HG03196 (cell line): ENCODE results near the gene FSD2.
"Not testable (repeated sequence)": the region's sequence is repeated elsewhere in the genome, so short reads cannot be mapped to it uniquely, and the experiment has no call there.

Experiments
- ATAC-seq: cut with Tn5 transposase; IDR thresholded peaks from one replicate; pipeline ENCODE4 v1.9.1; 2021; ENCODE audit not compliant: unreplicated experiment

The FSD2 gene

GRCh38 chr15:82830427-82831173, 24.7 kb upstream of the FSD2 start:
- no peak for ATAC-seq

DNA sequence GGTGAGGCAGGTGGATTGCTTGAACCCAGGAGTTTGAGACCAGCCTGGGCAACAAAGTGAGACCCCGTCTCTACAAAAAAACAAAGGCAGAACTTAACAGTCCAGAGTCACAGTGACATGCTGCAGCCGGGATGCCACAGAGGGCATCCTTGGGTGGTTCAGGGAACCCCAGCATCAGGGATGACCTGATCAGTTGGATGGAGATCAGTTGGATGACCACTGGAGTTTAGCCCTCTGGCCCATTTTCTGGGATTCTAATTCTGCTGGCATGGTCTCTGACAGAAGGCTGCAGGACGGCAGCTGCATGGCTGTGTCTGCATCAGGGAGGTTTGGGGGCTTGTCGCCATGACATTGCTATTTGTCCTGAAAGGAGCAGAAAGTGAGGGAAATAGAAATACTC, 23.4 kb upstream of the FSD2 start:
- no peak for ATAC-seq

DNA sequence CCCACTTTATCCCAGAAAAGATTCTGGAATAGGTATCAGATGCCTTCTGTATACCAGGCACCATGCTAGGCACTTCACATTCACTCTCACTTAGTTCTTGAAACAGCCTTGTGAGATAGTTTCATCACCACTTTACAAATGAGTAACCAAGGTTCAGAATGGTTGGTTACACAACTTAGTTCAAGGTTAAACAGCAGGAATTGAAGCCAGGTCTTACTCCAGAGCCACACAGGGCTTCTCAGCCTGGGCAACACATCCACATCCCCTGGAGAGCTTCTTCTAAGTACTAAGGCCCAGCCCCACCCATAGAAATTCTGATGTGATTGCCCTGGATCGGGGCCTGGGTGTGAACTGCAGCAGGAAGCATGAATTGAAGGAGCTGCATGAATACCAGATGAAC, 22.2 kb upstream of the FSD2 start:
- no peak for ATAC-seq

DNA sequence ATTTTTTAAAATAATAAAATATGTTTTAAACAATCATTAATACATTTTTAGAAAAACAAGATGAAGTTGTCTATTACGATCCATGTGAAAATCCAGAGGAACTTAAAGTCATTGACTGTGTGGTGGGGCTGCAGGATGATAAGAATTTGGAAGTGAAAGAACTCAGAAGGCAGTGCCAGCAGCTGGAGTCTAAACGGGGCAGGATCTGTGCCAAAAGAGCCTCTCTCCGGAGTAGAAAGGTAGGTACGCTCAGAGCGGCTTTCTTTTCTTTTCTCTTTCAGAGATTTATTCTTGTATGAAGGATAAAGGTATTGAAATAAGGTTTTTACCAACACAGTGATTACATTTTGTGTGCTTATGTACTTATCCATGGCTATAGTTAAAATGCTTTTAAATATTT, 17.2 kb upstream of the FSD2 start:
- ATAC-seq: no peak

DNA sequence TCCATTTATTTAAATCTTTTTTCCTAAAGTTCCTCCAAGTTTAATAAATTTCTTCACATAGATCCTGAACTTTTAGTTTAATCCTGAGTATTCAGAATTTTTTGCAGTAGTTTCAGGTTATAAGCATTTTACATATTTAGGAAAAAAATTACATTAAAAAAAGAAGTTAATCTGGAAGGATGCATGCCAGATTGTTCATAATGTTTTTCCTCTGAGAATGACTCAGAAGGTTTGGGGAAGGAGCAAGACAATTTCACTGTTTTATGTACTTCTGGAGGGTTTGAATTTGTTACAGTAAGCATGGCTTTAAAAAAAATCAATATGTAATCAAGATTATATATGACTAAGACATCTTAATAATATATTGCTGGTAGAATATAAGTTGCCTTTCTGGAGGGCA, 16.0 kb upstream of the FSD2 start:
- ATAC-seq: not testable (repeated sequence)

DNA sequence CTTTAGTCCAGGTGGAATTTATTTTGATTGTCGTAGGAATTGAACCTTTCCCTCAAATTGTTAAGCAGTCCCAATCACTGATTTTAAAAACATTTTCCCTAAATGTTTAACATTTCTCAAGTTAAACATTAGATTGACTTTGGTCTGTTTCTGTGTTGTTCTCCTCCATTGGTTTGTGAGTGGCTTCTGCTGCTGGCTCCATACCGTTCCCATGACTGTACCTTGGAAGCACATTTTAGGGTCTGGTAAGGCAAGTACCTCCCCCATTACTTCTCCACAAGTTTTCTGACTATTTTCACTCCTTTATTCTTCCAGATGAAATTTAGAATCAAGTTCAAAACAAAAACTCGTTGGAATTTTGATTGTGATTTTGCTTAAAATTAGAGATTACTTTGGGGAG, 15.5 kb upstream of the FSD2 start:
- ATAC-seq: not testable (repeated sequence)

DNA sequence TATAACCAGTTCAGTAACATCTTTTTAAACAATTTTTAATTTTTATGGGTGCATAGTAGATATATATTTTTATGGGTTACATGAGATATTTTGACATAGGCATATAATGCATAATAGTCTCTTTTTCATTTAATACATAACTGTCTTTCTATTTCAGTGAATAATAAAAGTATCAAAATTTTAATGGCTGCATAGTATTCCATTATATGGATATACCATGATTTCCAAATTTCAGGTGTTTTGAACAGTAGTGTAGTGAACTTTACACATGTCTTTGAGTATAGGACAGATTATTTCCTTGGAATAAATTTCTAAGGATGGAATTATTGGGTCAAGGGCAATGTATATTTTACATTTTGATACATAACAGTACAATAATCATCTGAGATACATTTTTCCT, 14.3 kb upstream of the FSD2 start:
- ATAC-seq: no peak

GRCh38 chr15:82812994-82813393, 7.1 kb upstream of the FSD2 start:
- ATAC-seq: no peak

DNA sequence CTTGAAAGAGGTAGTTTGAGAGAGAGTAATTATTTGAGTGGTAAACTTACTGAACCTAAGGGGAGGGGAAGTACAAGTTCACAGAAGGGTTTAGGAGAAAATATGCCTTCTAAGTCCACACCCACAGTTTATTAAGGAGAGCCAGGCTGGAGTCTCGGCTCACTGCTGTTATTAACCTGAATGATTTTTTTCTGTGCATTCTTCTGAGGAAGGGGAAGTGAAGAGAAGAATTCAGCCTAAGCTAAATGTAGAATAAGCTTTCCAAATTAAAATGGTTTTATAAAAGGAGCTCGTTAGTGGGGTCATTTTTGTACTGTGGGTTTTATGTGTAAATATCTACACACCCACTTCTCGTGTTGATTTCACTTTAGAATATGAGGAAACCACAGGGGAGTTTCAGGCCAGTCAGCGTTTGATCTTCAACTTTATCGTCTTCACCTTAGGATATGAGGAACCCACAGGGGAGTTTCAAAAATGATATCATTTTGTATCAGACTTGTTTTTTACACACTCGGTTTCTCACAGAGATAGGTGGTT, 5.1 kb upstream of the FSD2 start:
- no peak for ATAC-seq

DNA sequence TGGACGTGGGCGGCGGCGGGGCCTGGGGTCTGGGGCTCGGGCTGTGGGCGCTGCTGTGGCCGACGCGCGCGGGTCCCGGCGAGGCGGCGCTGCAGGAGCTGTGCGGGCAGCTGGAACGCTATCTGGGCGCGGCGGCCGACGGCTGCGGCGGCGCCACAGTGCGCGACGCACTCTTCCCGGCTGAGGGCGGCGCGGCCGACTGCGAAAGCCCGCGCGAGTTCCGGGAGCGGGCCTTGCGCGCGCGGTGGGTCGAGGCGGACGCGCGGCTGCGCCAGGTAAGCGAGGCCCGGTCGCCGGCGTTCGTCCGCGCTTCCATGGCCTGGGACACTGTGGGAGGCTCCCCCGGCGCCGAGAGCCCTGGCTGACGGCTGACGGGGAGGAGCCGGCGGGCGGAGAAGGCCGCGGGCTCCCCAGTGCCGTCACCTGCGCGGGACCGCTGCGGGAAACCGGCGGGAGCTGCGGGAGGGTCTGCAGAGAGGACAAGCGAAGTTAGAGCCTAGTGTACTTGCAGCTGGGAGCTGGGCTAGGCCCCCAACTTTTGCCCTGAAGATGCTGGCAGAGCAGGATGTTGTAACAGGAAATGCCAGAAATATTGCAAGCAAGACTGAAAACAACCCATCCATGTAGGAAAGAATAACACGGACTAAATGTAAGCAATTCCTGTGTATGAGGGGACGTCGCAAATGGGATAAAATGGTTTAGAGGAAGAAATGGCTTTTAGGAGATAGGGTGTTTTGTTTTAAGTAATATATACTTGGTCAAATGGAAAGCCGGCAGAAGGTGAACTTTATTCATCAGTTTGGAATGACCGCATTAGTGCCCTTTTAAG, 4.4 kb upstream of the FSD2 start:
- ATAC-seq: peak; percentile 7

DNA sequence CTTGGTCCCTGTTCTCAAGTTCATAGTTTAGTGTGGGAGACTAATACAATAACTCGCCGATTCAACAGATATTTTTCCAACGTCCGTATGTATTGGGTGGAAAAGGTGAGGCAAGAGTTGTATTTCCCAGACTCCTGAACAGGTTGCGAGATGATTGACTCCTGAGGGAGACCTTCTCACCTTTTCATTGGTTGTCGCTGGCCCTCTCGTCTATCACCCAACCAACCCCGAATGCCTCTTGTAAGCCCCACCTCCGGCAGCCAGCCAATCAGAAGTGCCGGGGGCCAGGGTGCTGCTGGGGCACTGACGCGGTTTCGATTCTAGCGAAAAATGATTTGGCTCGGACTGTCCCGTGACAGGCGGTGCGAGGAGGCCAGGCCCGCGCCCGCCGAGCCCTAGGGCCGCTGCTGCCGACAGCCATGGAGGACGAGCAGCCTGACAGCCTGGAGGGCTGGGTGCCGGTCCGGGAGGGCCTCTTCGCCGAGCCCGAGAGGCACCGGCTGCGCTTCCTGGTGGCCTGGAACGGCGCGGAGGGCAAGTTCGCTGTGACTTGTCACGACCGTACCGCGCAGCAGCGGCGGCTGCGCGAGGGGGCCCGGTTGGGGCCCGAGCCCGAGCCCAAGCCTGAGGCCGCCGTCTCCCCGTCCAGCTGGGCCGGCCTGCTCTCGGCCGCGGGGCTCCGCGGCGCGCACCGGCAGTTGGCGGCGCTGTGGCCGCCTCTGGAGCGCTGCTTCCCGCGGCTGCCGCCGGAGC, 3.6 kb upstream of the FSD2 start, which contains the start of gene WHAMM:
Gene WHAMM (plus strand): TSS at position 321 of the 753 bp plus-strand sequence. CDS start 99 bp downstream, at position 420.
- peak; percentile 80 for ATAC-seq

DNA sequence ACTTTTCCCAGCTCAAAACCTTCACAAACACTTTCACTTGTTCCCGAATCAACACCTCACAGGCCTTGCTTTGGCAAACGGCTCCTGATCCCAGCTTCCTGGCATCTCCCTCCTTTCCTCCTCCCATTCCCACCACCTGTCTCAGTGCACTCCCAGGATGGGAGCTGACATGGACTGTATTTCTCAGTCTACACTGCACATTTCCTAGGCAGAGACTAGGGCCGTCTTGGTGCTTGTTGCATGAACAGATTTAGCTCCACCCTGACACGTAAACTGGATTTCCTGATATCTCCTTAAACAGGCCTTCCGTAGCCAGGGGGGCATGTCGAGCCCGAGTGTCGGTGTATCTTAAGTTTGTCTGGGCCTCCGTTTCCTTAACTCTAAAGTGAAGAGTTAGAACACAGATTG, 2.8 kb upstream of the FSD2 start:
- no peak for ATAC-seq

DNA sequence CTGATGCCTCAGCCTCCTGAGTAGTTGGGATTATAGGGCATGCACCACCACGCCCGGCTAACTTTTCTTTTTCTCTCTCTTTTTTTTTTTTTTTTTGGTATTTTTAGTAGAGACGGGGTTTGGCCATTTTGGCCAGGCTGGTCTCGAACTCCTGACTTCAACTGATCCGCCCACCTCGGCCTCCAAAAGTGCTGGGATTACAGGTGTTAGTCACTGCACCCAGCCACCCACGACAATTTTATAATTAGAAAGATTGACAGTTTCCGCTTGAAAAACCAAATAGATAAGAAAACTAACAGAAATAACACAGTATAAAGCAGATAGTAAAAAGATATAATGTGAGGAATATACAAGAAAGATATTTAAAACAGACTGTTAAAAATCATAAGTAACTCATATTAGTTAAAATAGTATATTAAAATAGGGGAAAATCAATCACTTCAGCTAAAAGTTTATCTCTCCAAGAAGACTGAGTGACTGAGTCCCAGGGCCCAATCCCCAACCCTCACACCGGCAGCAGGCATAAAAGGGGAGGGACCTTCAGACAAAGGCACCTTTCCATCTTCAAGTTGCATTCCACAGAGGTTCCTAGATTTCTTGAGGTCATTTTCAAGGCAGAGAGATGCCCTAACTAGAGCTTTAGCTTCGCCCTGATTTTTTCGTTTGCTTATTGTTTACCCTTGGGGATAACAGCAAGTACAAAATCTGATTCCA, 2.2 kb upstream of the FSD2 start:
- ATAC-seq: no peak

- no peak for ATAC-seq
Measured at GRCh38 chr15:82804575-82804949, 1.3 kb downstream of the FSD2 start.

DNA sequence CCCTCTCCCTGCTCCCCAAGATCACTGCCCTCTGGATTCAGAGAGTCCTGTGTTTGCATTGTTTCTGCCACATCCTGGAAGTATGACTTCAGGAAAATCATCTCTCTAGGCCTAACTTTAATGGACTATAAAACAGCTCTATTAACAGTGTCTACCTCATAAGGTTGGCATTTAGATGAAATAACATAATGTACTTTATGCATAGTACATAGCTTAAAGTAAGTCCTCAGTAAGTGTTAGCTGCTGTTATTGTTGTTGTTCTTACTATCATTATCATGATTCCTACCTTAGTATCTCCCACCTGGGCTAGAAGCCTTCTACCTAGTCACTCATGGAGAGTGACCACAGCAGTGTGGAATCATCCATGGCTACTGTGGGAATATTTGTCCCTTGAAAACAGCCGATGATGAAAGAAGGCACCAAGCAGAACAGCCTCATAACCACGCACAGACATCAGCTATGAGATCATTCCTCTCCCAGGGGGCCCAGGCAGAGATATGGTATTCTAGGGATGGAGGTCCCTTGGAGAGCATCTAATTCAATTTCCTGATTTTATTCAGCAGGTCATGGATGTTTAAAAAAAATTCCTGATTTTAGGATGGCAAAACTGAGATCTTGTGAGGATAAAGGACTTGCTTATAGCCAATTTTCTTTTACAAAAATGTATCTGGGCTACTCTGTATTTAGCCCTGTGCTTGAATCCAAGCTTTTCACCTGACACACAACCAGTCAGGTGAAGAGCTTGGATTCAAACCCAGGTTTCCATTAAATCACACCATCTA, 1.9 kb downstream of the FSD2 start:
- no peak for ATAC-seq

DNA sequence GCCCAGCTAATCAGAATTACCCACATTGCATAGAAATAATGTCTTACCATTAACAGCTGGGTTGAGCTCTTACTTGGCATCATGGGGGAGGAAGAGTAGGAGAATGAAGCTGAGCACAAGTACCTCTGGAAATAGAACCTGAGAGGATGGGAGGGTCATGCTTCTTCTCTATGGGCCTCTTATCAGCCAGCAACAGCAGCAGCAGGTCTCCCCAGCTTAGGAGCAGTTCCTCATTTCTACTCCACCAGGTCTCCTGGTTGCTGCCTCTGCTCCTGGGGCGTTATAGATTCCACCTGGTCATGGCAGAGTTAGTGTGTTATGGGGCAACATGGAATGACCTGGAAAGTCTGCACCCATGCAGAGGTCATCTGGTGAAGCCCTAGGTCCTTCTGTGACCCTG, 3.4 kb downstream of the FSD2 start:
- ATAC-seq: no peak

DNA sequence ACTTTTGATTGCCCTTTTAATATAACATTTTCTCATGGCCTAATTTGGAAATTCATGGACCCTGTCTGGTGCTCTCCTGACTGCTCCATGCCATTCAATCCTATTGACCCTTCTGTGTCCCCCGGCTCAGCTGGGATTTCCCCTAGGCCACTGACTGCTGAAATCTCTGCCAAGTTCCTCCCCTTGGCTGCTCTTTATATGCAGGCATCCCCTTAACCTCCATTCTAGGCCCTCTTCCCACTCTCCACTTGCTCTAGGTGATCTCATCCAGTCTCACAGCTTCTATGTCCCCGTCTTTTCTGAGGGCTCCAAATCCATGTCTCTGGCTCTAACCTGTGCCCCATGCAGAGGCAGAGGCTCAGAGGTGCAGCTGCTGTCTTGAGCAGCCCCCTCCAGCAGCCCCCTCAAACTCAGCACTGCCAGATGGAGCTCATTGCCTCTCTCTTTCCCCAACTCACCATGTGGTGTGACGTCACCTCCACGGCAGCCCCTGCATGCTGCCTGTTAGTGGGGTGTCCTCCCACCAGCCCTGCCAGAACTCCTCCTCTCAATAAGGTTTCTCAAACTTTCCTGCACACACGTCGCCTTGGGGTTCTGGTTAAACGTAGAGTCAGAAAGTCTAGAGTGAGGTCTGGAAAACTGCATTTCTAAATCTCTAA, 6.6 kb downstream of the FSD2 start:
- no peak for ATAC-seq

- ATAC-seq: no peak
Measured at GRCh38 chr15:82798531-82799166, 7.2 kb downstream of the FSD2 start.

DNA sequence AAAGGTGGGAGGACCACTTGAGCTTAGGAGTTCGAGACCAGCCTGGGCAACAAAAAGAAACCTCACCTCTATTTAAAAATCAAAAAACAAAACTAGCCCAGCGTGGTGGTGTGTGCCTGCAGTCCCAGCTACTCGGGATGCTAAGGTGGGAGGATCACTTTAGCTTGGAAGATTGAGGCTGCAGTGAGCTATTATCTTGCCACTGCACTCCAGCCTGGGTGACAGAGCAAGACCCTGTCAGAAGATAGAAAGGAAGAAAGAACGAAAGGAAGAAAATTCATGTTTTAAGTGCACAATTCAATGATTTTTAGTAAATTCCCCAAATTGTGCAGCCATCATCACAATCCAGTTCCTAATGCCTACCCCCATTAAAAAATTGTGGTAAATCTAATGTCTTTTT, 7.8 kb downstream of the FSD2 start:
- ATAC-seq: no peak
